RPMI8226 (cell line): ENCODE data around the gene KHDRBS1.
"Not testable (repeated sequence)": the region's sequence is repeated elsewhere in the genome, so short reads cannot be mapped to it uniquely, and the experiment has no call there.

Experiments
- DNase-seq: peaks from one replicate; pipeline ENCODE4 v3.0.0-alpha.2; 2015

Gene KHDRBS1

GRCh38 chr1:32014199-32014947 is 705 bp downstream of the KHDRBS1 start:
- peak; percentile 57 for DNase-seq

DNA sequence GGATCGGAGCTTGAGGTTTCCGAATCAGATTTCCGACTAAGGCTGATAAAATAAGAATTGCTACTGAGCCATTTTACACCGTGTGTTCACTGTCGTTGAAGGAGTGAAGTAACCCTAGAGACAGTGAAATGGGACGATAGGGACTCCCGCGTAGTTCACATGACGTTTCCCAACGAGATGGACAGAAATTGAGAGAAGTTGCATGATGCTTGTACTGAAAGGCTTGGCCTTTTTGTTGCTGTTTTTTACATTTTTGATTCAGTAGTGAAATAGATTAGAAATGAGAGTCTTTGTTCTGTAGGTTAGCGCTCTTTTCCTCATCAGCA is 1.2 kb downstream of the KHDRBS1 start:
- DNase-seq: no peak

DNA sequence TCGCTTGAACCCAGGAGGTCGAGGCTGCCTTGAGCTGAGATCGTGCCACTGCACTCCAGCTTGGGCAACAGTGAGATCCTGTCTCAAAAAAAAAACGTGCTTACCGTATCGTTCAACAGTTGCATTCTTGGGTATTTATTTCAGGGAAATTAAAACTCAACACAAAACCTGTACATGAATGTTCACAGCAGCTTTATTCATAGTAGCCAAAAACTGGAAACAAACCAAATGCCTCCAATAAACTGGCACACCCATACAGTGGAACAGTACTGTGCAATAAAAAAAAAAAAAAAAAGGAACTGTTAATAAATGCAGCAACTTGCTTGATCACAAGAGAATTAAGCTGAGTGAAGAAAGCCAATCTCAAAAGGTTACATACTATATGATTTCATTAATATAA is 6.7 kb downstream of the KHDRBS1 start:
- DNase-seq: no peak

DNA sequence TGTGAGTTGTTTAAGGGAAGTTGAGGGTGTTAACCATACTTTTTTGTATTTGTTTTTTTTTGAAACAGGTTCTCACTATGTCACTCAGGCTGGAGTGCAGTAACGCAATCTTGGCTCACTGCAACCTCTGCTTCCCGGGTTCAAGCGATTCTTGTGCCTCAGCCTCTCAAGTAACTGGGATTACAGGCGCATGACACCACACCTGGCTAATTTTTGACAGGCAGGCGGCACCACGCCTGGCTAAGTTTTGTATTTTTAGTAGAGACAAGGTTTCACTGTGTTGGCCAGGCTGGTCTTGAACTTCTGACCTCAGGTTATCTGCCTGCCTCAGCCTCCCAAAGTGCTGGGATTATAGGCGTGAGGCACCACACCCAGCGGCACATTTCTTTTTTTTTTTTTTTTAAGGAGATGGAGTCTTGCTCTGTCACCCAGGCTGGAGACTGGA is 7.9 kb downstream of the KHDRBS1 start:
- DNase-seq: not testable (repeated sequence)

- DNase-seq: no peak
Observed at GRCh38 chr1:32023351-32023750, 9.7 kb downstream of the KHDRBS1 start.

- no peak for DNase-seq
Observed at GRCh38 chr1:32025515-32025914, 11.8 kb downstream of the KHDRBS1 start.

DNA sequence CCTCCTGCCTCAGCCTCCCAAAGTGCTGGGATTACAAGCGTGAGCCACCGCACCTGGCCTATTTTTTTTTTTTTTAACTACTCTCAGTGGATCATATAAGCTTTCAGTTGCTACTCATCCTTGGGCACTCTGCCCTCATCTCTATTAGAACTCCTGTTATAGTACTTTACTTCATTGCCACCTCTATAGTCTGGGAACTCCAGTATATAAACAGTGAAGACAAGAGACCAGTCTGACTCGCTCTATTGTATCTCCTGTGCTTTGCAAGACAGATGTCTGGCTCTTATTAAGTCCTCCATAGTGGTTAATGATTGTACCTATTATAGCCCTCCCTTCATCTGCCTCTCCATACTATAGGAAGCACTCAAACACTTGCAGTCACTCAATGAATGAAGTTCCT is 15.1 kb downstream of the KHDRBS1 start:
- no peak for DNase-seq

GRCh38 chr1:32031578-32032274 is 18.1 kb downstream of the KHDRBS1 start:
- no peak for DNase-seq

DNA sequence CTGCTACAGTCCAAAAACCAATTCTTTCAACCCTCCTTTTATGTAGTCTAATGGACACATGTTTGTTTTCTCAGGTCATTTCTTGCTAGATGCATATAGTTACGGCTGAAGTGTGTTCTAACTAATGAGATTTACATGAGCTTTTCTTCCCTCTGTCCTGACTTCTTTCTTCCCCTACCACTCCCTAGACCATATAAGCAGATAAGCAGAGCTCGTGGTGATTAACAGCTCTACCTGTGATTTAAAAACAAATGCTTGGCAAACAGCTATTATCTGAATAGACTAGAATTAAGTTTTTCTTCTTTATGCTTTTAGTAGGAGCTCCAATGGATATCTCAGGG is 18.6 kb downstream of the KHDRBS1 start:
- DNase-seq: no peak

- DNase-seq: no peak
Observed at GRCh38 chr1:32035119-32035518, 21.5 kb downstream of the KHDRBS1 start.

- no peak for DNase-seq
Observed at GRCh38 chr1:32040711-32041110, 27.0 kb downstream of the KHDRBS1 start.

GRCh38 chr1:32042330-32042729 is 28.7 kb downstream of the KHDRBS1 start:
- no peak for DNase-seq

- DNase-seq: no peak
Observed at GRCh38 chr1:32044234-32044633, 30.6 kb downstream of the KHDRBS1 start.

GRCh38 chr1:32045772-32046171 is 32.1 kb downstream of the KHDRBS1 start:
- no peak for DNase-seq

- DNase-seq: no peak
Observed at GRCh38 chr1:32047701-32048100, 34.0 kb downstream of the KHDRBS1 start.

- DNase-seq: no peak
Observed at GRCh38 chr1:32048440-32048839, 34.8 kb downstream of the KHDRBS1 start.

DNA sequence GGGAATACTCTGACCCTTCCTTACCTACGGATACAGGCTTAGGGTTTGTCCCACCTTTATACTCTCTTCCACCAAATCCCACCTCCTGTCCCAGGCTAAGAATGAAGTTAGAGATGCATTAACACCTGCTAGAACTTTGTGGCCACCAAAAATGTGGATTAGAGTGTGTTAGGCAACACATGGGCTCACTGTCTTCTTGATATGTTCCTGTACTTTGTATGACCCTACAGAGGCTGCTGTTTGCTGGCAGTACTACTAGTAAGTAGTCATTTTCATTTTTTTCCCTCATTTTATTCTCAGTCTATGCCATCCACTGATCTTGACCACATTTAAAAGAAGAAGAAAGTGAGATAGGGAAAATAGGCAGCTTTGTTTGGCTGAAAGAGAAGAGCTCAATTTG is 38.0 kb downstream of the KHDRBS1 start:
- DNase-seq: no peak

GRCh38 chr1:32052887-32053286 is 39.2 kb downstream of the KHDRBS1 start:
- DNase-seq: no peak

- DNase-seq: no peak
Observed at GRCh38 chr1:32055416-32055815, 41.7 kb downstream of the KHDRBS1 start.

GRCh38 chr1:32056598-32056997 is 42.9 kb downstream of the KHDRBS1 start:
- no peak for DNase-seq

DNA sequence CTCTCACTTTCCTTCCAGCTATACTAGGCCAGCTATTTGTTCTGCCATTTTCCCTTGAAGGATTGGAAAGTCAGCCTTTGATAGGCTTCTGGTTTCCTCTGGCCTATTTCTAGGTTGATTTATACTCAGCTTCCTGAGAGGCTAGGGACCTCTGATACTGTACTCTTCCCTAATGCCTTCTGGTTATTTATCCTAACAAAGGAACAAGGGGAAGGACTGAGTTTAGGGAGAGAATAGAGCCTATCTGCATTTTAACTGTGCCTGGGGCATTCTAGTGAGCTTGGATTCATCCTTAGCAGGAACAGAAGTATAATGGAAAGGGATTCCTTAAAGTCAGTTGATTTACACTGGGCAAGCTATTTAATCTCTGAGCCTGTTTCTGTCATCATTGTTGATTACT is 47.2 kb downstream of the KHDRBS1 start:
- DNase-seq: no peak

DNA sequence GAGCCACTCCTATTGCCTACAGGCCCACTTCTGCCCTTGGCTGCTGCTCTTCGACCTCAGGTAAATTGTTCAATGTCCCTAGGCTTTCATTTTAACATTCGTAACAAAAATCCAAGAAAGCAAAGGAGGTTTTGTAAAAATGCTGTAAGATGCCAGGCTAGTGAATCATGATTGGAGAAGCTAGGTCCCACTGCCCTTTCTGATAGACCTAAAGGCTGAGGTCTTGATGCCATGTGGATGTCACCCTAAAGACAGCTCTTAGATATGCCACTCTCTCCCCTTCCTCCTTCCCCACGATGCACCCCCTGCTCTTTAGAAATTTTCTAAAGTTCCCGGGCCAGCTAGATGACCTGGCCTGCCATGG is 49.2 kb downstream of the KHDRBS1 start:
- DNase-seq: no peak

DNA sequence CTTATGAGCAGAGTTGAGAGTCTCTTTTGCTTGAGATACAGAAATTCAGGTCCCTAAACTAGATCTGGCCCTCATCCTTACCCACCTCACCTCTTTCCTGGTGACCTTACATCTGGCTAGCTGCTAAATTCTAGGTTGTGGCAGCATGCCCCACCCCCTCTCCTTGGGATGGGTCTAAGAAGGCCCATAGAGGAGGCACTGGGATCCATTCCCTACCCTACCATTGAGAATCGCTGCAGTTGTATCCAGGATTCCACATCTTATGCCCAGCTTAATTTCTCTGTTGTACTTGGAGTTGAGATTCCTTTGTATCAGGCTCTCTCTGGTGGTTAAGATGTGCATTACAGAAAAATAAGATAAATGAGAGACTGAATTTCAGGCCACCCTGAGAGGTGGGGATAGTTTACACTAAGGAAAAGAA is 49.6 kb downstream of the KHDRBS1 start:
- DNase-seq: peak; percentile 37

DNA sequence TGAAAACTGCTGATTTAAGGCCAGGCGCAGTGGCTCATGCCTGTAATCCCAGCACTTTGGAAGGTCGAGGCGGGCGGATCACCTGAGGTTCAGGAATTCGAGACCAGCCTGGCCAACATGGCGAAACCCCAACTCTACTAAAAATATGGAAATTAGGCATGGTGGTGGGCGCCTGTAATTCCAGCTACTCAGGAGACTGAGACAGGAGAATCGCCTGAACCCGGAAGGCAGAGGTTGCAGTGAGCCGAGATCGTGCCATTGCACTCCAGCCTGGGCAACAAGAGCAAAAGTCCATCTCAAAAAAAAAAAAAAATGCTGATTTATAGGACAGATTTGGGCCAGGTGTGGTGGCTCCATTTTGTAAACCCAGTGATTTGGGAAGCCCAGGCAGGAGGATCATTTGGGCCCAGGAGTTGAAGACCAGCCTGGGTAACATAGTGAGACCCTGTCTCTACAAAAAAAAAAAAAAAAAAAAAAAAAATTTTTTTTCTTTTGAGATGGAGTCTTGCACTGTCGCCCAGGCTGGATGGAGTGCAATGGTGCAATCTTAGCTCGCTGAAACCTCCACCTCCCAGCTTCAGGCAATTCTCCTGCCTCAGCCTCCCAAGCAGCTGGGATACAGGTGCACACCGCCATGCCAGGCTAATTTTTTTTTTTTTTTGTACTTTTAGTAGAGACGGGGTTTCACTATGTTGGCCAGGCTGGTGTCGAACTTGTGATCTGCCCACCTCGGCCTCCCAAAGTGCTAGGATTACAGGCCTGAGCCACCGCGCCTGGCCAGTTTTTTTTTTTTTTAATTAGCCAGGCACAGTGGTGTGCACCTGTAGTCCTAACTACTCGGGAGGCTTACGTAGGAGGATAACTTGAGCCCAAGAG is 52.2 kb downstream of the KHDRBS1 start:
- not testable (repeated sequence) for DNase-seq
